ENCODE results near the gene FDXACB1. TPM values are rescaled to one million over a fixed set of nuclear protein-coding genes. Genes with fewer than 3 reads are reported as not detected.

The FDXACB1 gene
- total and polyA plus RNA-seq, 2 of the 4 experiments (the other 2 are of a cell fraction) = 1.7 to 3.0 TPM

DNA sequence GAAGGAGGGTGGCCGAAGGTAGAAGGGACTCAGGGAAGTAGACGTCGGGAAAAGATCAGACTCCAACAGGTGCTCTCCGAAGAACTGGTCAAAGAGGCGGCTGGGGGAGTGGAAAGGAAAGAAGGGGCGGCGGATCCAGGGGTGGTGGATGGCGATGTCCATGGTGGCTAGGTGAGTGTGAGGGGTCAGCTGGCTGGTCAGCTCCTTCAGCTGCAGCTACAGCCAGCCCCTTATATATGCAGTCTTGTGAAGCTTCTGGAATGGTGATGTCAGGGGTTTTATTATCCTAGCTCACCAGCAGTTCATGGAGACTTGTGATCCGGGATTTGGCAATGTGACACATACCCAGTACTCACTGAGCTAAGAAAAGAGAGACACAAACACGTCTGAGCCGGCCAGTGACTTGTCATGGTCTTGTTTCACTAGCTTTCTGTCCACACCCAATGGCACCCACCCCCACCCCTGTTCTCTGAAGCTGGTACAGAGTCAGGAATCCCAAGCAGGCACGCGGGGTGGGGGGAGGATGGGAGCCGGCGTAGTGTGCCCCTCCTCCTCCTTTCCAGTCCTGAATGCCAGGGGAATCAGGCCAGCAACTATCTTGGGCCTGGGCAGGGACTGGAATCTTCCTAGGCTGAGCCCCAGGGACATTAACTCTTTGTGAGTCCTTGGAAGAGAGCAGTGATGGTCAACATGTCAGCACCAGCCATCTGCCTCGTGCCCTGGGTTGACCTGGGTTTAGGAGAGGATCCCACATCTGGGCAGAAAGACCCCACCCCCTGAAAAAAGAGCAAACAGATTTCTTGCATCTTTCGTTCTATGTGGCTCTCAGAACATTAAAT lies 32.8 kb upstream of the FDXACB1 start, which contains the start of gene CRYAB:
CRYAB (minus strand) TSS at position 208 of the 839 bp plus-strand sequence; CDS start at position 162, 46 bp downstream.
- BruUV-seq (replicated peaks) = no TSS peak
- 80% methylated on average over 1 of the region's 17 CpGs; no CpG with 5 or more reads in 1 of the 2 experiments for WGBS, 2 experiments (ENCODE audit: extremely low coverage in 2 of 2, insufficient read length in 1 of 2)
- Histone ChIP-seq H3K4me2 (ENCODE audit: low read depth, low read length) (peak within 1 kb of the TSS; percentile 58), H2AK9ac (replicated peaks; ENCODE audit: low read depth, low read length, poor library complexity) (peak within 1 kb of the TSS; percentile 97), H3K27me3 (ENCODE audit: control insufficient read depth, insufficient read depth, low read length) (no peaks in the 10 kb centered on the region), H4K5ac (ENCODE audit: low read depth, low read length) (peak within 1 kb of the TSS; percentile 94), H3K18ac (ENCODE audit: low read depth, low read length) (peak within 1 kb of the TSS; percentile 89), H3K4me3 (ENCODE audit: insufficient read depth, low read depth, low read length) (peak within 1 kb of the TSS; percentile 1; the same call in 1 of the 2 replicates), H3K23ac (ENCODE audit: low read depth, low read length) (peak within 1 kb of the TSS; percentile 75), H4K91ac (ENCODE audit: insufficient read depth, low read depth, low read length) (peak within 1 kb of the TSS; percentile 97), H2AK5ac (ENCODE audit: low read depth, low read length) (peak within 1 kb of the TSS; percentile 72), H2AFZ (replicated peaks; ENCODE audit: low read length, poor library complexity) (peak within 1 kb of the TSS; percentile 83), H3K9me3 (ENCODE audit: control insufficient read depth, insufficient read depth, low read length) (no peaks in the 10 kb centered on the region), H3K4me1 (ENCODE audit: control insufficient read depth, insufficient read depth, low read length) (peaks cover 36% of the 10 kb centered on the region), H3K56ac (ENCODE audit: extremely low read depth, insufficient read depth, low read length) (peak within 1 kb of the TSS; percentile 41; the same call in 1 of the 2 replicates), H2BK120ac (ENCODE audit: low read depth, low read length) (peak within 1 kb of the TSS; percentile 84), H3K14ac (replicated peaks; ENCODE audit: low read depth, low read length) (peak within 1 kb of the TSS; percentile 71), H2BK20ac (ENCODE audit: low read depth, low read length) (peak within 1 kb of the TSS; percentile 97), H3K4ac (ENCODE audit: low read depth, low read length) (peak within 1 kb of the TSS; percentile 94), H2BK15ac (ENCODE audit: low read depth, low read length) (peak within 1 kb of the TSS; percentile 67; the same call in 2 of the 3 replicates), H3K27ac (ENCODE audit: insufficient read depth, low read length) (peak within 1 kb of the TSS; percentile 78), H4K8ac (ENCODE audit: low read depth in 2 of 2, low read length in 2 of 2) (peak within 1 kb of the TSS; percentile 92 to 93), H3K9me1 (ENCODE audit: insufficient read depth, low read length) (peaks cover 18% of the 10 kb centered on the region), H3K9ac (ENCODE audit: low read depth, low read length) (peak within 1 kb of the TSS; percentile 58), H2BK5ac (ENCODE audit: low read depth, low read length, poor library complexity, severe bottlenecking) (peak within 1 kb of the TSS; percentile 85), H3K79me1 (ENCODE audit: low read depth in 1 of 2, low read length in 2 of 2) (peaks cover 0 to 15% of the 10 kb centered on the region in 2 experiments; a peak in 2 of 4 replicates), H4K20me1 (ENCODE audit: insufficient read depth, low read length) (no peaks in the 10 kb centered on the region), H3K36me3 (ENCODE audit: control insufficient read depth, insufficient read depth, low read length) (no peaks in the 10 kb centered on the region)
- peak; percentile 85 for ATAC-seq (ENCODE audit: low read depth)
- POLR2A ChIA-PET (ENCODE audit: unreplicated experiment) = interaction anchor here (0.5 kb wide), 1 partner anchor 8 kb away, joined by 3 read pairs; no protein-coding TSS in a partner anchor
- TF ChIP-seq POLR2A (IDR thresholded peaks at IDR 0.05; ENCODE audit: low read depth, low read length) (peak; percentile 41; the same call in 1 of the 2 replicates), SMC3 (IDR thresholded peaks at IDR 0.05; ENCODE audit: low read depth, low read length) (no peak), RCOR1 (IDR thresholded peaks at IDR 0.05; ENCODE audit: insufficient replicate concordance, low read length) (peak; percentile 57), RAD21 (IDR thresholded peaks at IDR 0.05; ENCODE audit: low read length) (no peak), MAZ (IDR thresholded peaks at IDR 0.05; ENCODE audit: borderline replicate concordance, low read depth, low read length) (peak; percentile 85; the same call in 1 of the 2 replicates), FOS (IDR thresholded peaks at IDR 0.05; ENCODE audit: low read depth, low read length) (no peak), NFE2L2 (IDR thresholded peaks at IDR 0.05; ENCODE audit: low read depth, low read length) (no peak), CEBPB (IDR thresholded peaks at IDR 0.05; ENCODE audit: low read depth, low read length) (peak; percentile 56; the same call in 1 of the 2 replicates), BHLHE40 (IDR thresholded peaks at IDR 0.05; ENCODE audit: low read depth, low read length) (peak; percentile 54; the same call in 1 of the 2 replicates), RFX5 (IDR thresholded peaks at IDR 0.05; ENCODE audit: low read depth, low read length) (no peak)
- TF ChIP-seq, protein P1, sequence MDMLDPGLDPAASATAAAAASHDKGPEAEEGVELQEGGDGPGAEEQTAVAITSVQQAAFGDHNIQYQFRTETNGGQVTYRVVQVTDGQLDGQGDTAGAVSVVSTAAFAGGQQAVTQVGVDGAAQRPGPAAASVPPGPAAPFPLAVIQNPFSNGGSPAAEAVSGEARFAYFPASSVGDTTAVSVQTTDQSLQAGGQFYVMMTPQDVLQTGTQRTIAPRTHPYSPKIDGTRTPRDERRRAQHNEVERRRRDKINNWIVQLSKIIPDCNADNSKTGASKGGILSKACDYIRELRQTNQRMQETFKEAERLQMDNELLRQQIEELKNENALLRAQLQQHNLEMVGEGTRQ (IDR thresholded peaks at IDR 0.05; ENCODE audit: low read depth, low read length) = no peak
- intact Hi-C loops (cut with micrococcal nuclease) (no loop called here), in situ Hi-C loops (cut with MboI; ENCODE audit: low sequenced_read_pairs) (no loop called here), dilution Hi-C loops (cut with HindIII; ENCODE audit: low sequenced_read_pairs, unreplicated experiment) (no loop called here)
- CTCF ChIA-PET = interaction anchor here (0.5 to 0.6 kb wide), 2 partner anchors 20 to 999 kb away, joined by 3 read pairs; no protein-coding TSS in a partner anchor
- DNase-seq = peak; percentile 82
